SH-SY5Y (cell line): ENCODE data around the gene SEMA6D.

Experiments used
- GATA2 ChIP-seq: IDR thresholded peaks from 2 replicates; pipeline ENCODE4 v1.6.1; 2011; ENCODE audit warnings: mild to moderate bottlenecking, low read depth, low read length
- GATA3 ChIP-seq: IDR thresholded peaks from 2 replicates; pipeline ENCODE4 v1.6.1; 2011; ENCODE audit warnings: low read depth, mild to moderate bottlenecking, low read length, moderate library complexity

DNA sequence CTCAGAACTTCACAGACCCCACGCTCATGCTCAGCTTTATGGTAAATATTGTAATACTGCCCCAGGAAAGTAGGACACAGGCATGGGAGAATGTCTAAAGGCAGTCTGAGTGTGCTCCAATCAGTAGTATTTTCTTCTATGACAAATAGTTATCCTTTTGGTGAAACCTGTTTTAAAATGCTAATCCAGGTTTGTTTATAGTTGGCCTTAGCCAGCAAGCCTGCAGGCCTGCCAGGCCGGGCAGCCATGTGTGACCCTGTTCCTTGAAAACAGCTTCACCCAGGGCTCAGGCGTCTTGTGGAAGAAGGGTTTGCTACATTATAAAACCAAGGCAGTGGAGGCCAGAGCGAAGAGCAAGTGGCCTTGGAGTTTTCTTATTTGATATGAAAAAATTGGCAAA lies 104.7 kb downstream of the SEMA6D start:
- no peak for TF ChIP-seq GATA2
- no peak for TF ChIP-seq GATA3
